ENCODE measurements around the gene CENPV.
"Not testable (repeated sequence)": the region's sequence is repeated elsewhere in the genome, so short reads cannot be mapped to it uniquely, and the experiment has no call there.

The CENPV gene

DNA sequence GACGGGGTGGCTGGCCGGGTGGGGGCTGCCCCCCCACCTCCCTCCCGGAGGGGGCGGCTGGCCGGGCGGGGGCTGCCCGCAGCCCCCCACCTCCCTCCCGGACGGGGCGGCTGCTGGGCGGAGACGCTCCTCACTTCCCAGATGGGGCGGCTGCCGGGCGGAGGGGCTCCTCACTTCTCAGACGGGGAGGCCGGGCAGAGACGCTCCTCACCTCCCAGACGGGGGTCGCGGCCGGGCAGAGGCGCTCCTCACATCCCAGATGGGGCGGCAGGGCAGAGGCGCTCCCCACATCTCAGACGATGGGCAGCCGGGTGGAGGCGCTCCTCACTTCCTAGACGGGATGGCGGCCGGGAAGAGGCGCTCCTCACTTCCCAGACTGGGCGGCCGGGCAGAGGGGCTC lies 41.2 kb downstream of the CENPV start:
- not testable (repeated sequence) for FAIRE-seq

DNA sequence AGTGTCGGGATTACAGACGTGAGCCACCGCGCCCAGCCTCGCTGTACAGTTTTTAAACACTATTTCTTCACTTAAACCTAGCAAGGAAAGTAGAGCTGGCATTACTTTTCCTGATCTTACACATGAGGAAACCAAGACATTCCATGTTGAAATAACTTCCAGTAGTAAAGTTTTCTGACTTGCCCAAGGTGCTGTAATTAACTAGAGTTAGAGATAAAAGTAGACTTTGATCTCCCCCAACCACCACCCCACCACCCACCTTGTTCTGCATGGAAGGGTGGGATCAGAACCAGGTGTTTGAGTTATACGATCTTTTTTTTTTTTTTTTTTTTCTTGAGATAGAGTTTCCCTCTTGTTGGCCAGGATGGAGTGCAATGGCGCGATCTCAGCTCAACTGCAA lies 47.1 kb downstream of the CENPV start:
- FAIRE-seq, result no peak

DNA sequence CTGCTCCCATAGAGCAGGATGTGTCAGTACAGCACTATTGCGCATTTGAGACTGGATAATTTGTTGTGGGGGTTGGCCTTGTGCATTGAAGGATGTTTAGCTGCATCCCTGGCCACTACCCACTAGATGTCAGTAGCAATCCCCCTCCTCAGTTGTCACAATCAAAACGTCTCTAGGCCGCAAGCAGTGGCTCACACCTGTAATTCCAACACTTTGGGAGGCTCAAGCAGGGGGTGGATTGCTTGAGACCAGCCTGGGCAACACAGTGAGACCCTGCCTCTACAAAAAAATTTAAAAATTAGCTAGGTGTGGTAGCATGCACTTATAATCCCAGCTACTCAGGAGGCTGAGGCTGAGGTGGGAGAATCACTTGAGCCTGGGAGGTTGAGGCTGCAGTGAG lies 48.4 kb downstream of the CENPV start:
- FAIRE-seq, result no peak

DNA sequence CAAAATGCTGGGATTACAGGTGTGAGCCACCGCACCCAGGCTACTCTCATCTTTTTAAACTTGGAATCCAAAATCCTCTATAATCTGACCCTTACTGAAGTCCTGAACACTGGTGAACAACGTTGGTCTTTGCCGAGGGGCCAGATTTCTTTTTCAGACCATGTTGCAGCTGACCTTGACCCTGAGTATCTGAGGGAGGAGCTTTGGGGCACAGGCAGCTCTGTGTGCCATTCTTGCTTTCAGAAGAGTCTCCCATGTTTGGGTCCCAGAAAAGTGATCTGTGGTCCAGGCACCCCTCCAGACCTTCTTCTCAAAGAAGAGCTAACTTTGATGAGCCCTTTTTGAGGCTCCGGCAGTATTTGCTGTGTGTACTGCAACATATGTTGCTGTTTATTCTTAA lies 50.4 kb downstream of the CENPV start:
- no peak for FAIRE-seq

DNA sequence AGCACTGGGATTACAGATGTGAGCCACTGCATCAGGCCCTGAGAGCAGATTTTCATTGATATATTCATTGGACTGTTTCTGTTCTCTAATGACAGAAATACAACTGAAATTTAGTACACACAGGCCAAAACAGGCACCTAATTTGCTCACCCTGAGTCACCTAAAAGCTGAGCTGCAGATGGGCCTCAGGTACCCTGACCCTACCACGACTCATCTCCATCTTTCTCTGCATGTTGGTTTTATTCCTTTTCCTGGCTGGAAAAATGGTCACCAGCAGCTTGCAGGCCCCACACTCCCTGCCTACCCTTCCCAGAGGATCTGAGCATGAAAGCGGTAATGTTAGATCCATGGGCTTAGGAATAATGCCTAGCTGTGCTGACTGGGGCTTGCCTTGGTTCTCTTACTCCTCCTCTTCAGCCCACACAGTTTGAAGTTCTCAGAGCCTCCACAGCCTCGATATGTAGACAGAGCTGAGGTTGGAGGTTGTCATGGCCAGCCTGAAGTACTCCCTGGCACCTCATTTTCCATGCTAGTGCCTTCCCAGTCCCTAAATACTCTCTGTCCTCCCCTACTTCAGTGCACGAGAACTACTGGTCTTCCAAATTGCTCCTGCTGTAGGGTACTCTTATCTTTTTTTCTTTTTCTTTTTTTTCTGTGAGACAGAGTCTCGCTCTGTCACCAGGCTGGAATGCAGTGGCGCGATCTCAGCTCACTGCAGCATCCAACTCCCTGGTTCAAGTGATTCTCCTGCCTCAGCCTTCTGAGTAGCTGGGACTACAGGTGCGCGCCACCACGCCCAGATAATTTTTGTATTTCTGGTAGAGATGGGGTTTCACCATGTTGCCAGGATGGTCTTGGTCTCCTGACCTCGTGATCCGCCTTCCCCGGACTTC lies 51.1 kb downstream of the CENPV start:
- no peak for FAIRE-seq

DNA sequence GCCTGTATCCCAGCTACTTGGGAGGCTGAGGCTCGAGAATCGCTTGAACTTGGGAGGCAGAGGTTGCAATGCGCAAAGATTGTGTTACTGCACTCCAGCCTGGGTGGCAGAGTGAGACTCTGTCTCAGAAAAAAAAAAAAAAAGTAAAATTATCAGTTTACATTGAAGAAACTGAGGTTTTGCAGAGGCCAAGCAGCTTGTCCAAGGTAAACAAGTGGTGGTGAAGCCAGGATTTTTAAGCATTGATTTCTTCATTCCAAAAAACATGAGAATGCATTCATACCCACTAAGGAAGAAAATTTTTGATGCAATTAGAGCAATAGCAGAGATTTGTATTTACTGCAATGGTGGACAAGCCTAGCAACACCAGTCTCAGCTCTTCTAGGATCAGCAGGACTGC lies 52.7 kb downstream of the CENPV start:
- FAIRE-seq, result no peak

DNA sequence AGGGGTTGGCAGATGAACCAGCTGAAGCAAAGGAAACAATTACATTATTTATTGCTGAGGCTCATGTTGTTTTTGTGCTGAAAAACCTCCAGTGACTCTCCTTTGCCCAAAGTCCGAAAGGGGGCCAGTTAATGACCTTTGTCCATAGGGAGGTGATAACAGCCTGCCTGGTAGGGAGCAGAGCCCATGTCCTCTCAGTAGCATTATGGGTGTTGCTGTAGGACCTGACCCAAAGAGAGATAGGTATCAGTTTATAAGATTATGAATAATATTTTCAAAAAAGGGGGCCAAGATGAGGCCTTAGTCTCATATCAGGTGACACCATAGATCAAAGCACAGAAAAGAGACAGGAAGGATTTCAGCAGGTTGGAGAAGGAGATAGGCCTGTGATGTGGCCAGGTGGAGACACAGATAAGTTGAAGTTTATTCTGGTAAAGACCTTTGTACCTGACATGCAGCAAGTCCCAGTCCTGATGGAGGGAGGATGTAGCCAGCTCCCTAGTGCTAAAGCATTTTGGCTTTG lies 55.1 kb downstream of the CENPV start:
- no peak for FAIRE-seq

DNA sequence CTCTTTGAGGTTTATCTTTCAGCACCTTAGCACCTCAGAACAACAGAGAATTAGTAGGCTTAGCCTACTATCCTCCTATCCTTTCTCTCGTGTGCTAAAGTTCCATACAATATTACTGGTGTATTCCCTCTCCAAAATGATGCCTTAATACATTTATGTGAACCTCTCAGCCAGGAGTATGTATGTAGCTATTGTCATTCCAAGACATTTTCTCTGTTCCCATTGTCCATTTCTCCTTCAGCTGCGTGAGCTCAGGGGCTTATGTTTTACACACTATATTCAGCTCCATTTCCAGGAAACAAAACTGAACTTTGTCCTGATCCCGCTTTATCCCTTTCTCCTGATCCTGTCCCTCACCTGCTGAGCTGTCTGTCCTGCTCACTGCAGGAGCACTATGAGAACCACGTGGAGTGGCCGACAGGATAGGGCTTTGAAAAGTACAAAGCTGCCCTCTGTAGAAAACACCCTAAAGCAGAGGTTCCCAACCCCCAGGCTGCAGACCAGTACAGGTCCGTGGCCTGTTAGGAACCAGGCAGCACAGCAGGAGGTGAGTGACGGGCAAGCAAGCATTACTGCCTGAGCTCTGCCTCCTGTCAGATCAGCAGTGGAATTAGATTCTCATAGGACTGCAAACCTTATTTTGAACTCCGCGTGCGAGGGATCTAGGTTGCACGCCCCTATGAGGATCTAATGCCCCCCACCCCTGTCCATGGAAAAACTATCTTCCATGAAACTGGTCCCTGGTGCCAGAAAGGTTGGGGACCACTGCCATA lies 55.7 kb downstream of the CENPV start:
- FAIRE-seq, result no peak

DNA sequence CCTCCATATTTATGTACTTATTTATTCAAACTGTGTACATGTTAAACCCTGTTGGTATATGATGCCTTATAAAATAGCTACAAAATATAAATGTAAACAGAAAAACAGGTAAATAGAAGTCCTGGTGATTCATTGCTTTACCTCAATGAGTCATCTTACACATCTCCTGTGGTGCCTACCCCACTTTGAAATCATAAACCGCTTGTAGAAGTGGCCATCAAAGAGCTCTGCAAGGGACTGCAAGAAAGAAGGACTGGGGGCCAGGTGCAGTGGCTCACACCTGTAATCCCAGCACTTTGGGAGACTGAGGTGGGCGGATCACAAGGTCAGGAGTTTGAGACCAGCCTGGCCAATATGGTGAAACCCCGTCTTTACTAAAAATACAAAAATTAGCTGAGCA lies 57.2 kb downstream of the CENPV start:
- FAIRE-seq, result not testable (repeated sequence)

DNA sequence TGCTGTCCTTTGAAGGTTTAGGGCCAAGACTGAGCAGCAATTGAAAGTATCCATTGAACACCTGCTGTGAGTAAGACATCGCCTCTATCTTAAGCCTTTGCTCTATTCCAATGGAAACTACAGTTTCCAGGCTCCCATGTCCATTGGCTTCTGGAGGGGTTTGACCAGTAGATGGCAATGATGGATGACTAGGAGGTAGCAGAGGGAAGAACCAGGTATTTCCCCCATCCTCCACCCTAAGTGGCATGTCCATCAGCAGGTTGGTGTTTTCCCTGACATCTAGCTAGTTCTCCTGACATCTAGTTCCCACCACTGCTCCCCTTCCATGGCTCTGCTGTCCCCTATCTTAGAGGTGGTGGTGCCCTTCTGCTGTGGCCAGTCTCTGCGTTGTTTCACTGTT lies 58.7 kb downstream of the CENPV start:
- FAIRE-seq, result no peak

DNA sequence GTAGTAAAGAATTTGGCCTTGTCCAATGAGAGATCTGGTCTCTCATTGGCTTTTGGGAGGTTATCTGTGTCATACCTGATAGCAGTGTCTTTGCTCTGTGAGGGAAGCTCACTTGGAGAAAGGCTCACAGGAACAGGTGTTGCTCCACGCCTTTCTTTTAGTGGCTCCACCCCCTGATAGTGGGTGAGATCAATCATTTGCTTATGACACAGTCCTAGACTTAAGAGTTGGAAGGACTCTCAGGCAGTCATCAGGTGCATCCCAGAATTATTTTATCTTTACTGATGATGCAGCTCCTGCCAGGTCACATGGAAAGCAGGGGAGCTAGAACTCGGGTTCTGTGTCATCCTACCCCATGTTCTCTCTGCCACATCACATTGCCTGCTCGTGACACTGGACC lies 59.3 kb downstream of the CENPV start:
- no peak for FAIRE-seq

Measured in islet of Langerhans (tissue), 1 donor.